ENCODE data around the gene SLC7A5.

Gene SLC7A5

DNA sequence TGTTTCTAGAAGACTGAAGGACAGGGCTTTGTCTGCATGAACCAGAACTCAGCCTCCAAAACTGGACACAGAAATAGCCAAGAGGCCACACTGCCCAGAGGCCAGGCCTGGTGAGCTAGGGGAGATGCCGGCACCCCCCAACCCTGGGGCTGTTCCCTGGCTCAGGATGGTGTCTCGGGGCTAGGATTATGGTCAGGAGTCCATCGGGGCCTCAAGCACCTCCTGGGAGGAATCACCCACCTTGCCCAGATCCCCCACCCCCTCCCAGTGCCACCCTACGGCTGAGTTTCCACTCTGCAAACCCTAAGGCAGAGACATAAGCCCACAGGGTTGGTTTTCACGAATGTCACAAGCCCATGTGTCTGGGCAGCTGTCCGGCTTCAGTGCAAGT is 37.2 kb downstream of the SLC7A5 start:
- DNase-seq (ENCODE audit: low spot score) = no peak
- TF ChIP-seq, protein P1, sequence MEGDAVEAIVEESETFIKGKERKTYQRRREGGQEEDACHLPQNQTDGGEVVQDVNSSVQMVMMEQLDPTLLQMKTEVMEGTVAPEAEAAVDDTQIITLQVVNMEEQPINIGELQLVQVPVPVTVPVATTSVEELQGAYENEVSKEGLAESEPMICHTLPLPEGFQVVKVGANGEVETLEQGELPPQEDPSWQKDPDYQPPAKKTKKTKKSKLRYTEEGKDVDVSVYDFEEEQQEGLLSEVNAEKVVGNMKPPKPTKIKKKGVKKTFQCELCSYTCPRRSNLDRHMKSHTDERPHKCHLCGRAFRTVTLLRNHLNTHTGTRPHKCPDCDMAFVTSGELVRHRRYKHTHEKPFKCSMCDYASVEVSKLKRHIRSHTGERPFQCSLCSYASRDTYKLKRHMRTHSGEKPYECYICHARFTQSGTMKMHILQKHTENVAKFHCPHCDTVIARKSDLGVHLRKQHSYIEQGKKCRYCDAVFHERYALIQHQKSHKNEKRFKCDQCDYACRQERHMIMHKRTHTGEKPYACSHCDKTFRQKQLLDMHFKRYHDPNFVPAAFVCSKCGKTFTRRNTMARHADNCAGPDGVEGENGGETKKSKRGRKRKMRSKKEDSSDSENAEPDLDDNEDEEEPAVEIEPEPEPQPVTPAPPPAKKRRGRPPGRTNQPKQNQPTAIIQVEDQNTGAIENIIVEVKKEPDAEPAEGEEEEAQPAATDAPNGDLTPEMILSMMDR (IDR thresholded peaks at IDR 0.05; ENCODE audit: extremely low read depth, missing control alignments) = no peak

DNA sequence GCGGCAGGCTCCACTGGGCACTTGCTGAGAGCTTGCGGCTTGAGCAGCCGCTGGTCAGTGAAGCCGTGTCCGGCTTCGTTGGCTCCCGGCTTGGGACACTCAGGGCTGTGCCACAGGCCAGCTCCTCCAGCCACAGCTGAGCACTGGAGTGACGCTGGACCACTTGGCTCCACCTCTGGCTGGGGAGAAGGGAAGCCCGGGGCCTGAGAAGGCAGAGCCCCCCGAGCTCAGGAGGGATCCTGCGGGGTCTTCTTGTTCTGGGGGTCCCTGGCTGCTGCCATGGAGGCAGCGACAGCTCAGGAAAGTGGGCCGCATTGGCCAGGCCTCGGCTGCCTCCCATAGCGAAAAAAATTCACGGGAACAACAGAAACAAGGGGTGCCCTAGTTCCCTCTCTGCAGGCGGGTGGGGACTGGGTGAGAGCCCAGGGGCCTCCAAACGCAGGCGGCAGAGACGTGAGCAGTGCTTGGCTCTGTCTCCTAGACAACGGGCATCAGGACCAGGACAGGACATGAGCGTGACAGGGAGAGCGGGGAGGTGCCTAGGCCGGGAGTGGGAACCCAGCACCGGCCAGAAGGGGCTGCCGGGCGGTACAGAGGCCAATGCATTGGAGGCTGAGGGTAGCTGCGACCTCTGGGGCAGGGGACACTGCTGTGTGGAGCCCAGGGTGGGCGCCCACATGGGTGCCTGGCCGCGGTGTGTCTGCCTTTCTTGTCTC is 37.7 kb downstream of the SLC7A5 start:
- TF ChIP-seq, protein P1 (IDR thresholded peaks at IDR 0.05; ENCODE audit: extremely low read depth, missing control alignments) = no peak

DNA sequence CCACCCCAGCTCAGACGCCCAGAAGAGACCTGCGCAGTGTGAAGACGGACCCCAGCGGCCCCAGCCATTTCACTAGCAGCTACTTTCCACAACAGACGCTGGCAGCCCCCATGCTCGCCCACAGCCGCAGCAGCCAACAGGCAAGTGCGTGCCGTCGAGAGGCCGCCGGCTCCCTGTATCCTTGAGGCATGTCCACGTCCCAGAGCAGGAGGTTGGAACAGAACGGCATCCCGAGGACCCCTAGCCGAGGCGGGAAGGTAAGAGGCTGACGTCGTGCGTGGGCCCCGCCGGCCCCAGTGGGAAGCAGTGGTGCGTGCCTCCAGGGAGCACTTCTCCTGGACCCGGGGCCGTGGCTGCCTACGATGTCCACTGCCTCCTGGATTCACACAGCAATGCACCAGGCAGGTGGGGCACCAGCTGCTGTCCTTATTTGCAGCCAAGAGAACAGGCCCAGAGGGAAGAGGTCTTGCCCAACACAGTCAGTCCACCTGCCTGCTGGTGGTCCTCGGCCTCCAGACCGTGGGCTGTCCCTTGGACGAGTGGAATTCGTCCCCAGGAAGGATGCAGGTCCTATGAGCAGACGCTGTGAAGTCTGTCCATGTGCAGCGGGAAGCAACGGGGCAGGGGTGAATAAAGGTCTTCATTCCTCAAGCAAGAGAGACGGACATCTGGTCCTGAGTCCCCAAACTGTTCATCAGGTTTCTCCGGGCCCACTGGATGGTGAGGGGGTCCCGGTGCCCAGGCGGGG is 38.5 kb downstream of the SLC7A5 start:
- DNase-seq (ENCODE audit: low spot score) = no peak
- TF ChIP-seq, protein P1 (IDR thresholded peaks at IDR 0.05; ENCODE audit: extremely low read depth, missing control alignments) = no peak

More for the DNA sequence above, 37.7 kb downstream of the SLC7A5 start:
- no peak for DNase-seq (ENCODE audit: low spot score)

DNA sequence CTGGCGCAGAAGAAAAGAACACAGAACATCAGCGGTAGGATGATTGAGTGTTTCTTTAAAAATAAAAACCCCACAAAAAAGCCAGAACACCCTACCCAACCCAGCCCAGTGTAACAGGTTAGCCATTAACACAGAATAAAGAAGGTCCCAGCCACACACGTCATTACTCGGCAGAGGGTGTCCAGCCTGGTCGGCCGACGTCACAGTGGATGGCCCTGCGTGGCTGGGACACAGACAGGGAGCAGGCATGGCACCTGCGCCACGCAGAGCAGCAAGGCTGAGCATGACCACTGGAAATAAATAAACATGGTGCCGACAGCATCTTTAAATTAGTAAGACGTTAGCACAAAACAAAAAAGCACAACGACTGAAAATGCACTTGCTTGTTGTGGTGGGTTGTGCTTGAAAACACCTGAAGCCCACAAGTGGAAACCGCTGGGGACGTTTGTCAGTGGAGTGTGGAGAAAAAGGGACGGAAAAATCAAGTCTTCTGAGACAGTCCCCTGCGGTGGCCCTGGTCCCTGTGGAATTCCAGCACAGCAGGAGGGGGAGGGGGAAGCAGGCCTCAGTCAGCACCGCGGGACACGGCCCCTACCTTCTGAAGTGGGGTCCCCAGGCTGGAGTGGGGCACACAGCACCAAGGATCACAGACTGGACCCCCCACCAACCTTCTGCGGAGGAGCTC is 39.2 kb downstream of the SLC7A5 start:
- TF ChIP-seq, protein P1 (IDR thresholded peaks at IDR 0.05; ENCODE audit: extremely low read depth, missing control alignments) = no peak
- DNase-seq (ENCODE audit: low spot score) = no peak

DNA sequence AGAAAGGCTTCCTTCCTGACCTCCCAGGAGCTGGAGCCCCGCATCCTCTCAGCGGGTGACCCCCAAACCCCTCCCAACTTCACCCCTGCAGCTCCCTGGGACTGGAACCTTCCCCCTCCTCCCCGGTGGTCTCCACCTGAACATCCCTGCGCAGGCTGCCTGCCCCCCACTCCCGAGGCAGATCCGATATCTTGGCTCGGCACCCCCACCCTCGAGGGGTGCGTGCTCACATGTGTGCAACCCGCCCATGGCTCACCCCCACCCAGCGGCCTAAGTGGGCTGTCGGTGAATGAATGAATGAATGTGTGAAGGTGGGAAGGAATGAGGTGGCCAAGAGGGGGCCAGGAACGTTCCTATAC is 39.7 kb downstream of the SLC7A5 start:
- no peak for DNase-seq (ENCODE audit: low spot score)
- TF ChIP-seq, protein P1 (IDR thresholded peaks at IDR 0.05; ENCODE audit: extremely low read depth, missing control alignments) = no peak

DNA sequence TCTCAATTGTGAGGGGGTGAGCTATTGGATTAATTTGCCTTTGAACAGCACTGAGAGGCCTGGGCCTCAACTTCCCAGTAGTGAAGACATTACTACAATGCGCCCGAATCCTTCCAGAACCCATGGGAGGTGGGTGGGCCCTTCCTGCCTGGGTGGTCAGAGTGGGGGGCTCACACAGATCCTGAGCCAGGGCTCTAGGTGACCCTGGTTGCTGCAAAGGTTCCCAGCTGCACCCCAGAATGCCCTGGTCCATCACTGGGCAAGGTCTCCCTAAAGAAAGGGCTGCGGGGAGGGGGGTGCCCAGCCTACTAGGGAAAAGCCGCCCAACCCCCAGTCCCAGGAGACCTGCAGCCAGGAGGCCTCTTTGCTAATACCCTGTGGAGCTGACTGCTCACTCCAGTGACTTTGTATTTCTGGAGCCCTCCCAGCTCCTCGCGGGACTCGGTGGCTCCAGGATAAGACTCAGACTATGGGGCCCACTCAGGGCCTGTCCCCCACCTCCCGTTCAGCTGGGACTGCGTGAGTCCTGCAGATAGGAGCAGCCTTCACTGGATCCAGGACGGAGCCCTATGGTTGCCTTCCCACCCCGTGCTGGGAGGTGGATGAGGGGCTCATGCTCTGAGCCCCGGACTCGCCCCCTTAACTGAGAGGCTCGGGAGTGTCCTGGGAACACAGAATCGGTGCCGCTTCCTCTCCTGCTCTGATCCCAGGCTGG is 40.2 kb downstream of the SLC7A5 start:
- TF ChIP-seq, protein P1 (IDR thresholded peaks at IDR 0.05; ENCODE audit: extremely low read depth, missing control alignments) = no peak
- no peak for DNase-seq (ENCODE audit: low spot score)
